Keratinocyte (primary cell): ENCODE measurements around the gene SMYD4.

ENCODE experiments used
- CTCF ChIP-seq, 3 experiments: IDR thresholded peaks in 1 of 3; conservative IDR thresholded peaks in 1 of 3; optimal IDR thresholded peaks in 1 of 3; 2 replicates in 2 of 3; 3 replicates in 1 of 3; pipeline versions ENCODE3 to v1.5.1; 2011; ENCODE audit warnings: low read length in 3 of 3, mild to moderate bottlenecking in 3 of 3, moderate library complexity in 2 of 3, control low read depth in 1 of 3, inconsistent platforms in 1 of 3; ENCODE audit not compliant: insufficient read depth in 2 of 3; ENCODE audit errors: extremely low read depth in 1 of 3
- EZH2 ChIP-seq: IDR thresholded peaks from one replicate; pipeline ENCODE4 v1.6.1; 2012; ENCODE audit warnings: inconsistent platforms, mild to moderate bottlenecking, low read length, moderate library complexity

GRCh38 chr17:1871756-1872155 is 42.1 kb upstream of the SMYD4 start:
- TF ChIP-seq CTCF (optimal IDR thresholded peaks at IDR 0.05 in 1 of 3, IDR thresholded peaks at IDR 0.05 in 1 of 3, conservative IDR thresholded peaks at IDR 0.05 in 1 of 3; ENCODE audit: extremely low read depth in 1 of 3, insufficient read depth in 2 of 3, low read length in 3 of 3) (no peak), EZH2 (no peak)
